OCI-LY3 (cell line): ENCODE data around the gene PALM3.
A peak's percentile ranks its signal among the peaks of the same experiment; 100 is the strongest.

Experiments
- H2AFZ ChIP-seq: fragments of 200-600, 300-600 bp; shearing (Covaris generic); 2 replicates; pipeline ENCODE4 v1.6.0; 2014; ENCODE audit warnings: antibody characterized with exemption, low read depth, low read length
- H3K27ac ChIP-seq: fragments of 200-600, 300-600 bp; sonication (generic); 2 replicates; pipeline ENCODE4 v1.5.1; 2014; ENCODE audit warnings: mild to moderate bottlenecking, low read length, moderate library complexity, mixed read lengths
- H3K27me3 ChIP-seq: fragments of 200-600, 300-600 bp; sonication (generic); 2 replicates; pipeline ENCODE4 v1.6.1; 2014; ENCODE audit warnings: low read depth, low read length, mixed read lengths
- H3K36me3 ChIP-seq: fragments of 200-600, 300-600 bp; sonication (generic); replicated peaks from 2 replicates; pipeline ENCODE3; 2014; ENCODE audit warnings: low read depth, low read length, mixed read lengths
- H3K4me1 ChIP-seq: fragments of 300-600, 200-600 bp; sonication (generic); 2 replicates; pipeline ENCODE4 v1.6.1; 2014; ENCODE audit warnings: low read length, mixed read lengths
- H3K4me2 ChIP-seq: fragments of 200-600, 300-600 bp; sonication (generic); 2 replicates; pipeline ENCODE4 v1.6.1; 2014; ENCODE audit warnings: low read length, mixed read lengths
- H3K4me3 ChIP-seq: fragments of 300-600, 200-600 bp; sonication (generic); 2 replicates; pipeline ENCODE4 v1.5.1; 2014; ENCODE audit warnings: antibody characterized with exemption, mild to moderate bottlenecking, low read length, moderate library complexity
- H3K79me2 ChIP-seq: fragments of 300-600, 200-600 bp; shearing (Covaris generic); 2 replicates; pipeline ENCODE4 v1.6.1; 2014; ENCODE audit warnings: mild to moderate bottlenecking, low read length, mixed read lengths
- H3K9ac ChIP-seq: fragments of 300-600, 200-600 bp; shearing (Covaris generic); 2 replicates; pipeline ENCODE4 v1.6.0; 2014; ENCODE audit warnings: mild to moderate bottlenecking, low read length, moderate library complexity
- H3K9me3 ChIP-seq: fragments of 200-600, 300-600 bp; shearing (Covaris generic); 2 replicates; pipeline ENCODE4 v1.6.1; 2014; ENCODE audit warnings: low read length, mixed read lengths; ENCODE audit not compliant: insufficient read depth
- H4K20me1 ChIP-seq: fragments of 200-600, 300-600 bp; sonication (generic); 2 replicates; pipeline ENCODE4 v1.6.1; 2016; ENCODE audit warnings: low read length, mixed read lengths; ENCODE audit not compliant: insufficient read depth
- CTCF ChIP-seq: fragments of 200-600, 300-600 bp; sonication (generic); IDR thresholded peaks from 2 replicates; pipeline ENCODE4 v1.5.1; 2014; ENCODE audit warnings: antibody characterized with exemption, low read length, low read depth
- EZH2phosphoT487 ChIP-seq: fragments of 200-600 bp; shearing (Covaris generic); IDR thresholded peaks from 2 replicates; pipeline ENCODE4 v1.6.1; 2018; ENCODE audit warnings: antibody characterized with exemption, mixed run types, low read depth

PALM3 gene

GRCh38 chr19:14102102-14102696 lies 40.3 kb upstream of the PALM3 start:
- no peak overlapping the region for H3K27ac ChIP-seq
- peaks cover 12% of the 10 kb centered on the region for H3K36me3 ChIP-seq
- no peak overlapping the region for H3K4me2 ChIP-seq
- H3K79me2 ChIP-seq = no peaks in the 10 kb centered on the region
- no peak overlapping the region for H2AFZ ChIP-seq
- H3K4me3 ChIP-seq = no peak overlapping the region
- TF ChIP-seq EZH2phosphoT487 (no peak), CTCF (no peak)
- H3K9me3 ChIP-seq = no peaks in the 10 kb centered on the region
- H3K9ac ChIP-seq = no peak overlapping the region
- no peaks in the 10 kb centered on the region for H3K27me3 ChIP-seq
- no peaks in the 10 kb centered on the region for H4K20me1 ChIP-seq
- no peaks in the 10 kb centered on the region for H3K4me1 ChIP-seq

- Histone ChIP-seq H2AFZ (no peak overlapping the region), H3K9me3 (no peaks in the 10 kb centered on the region), H3K79me2 (no peaks in the 10 kb centered on the region), H3K9ac (no peak overlapping the region), H3K4me3 (no peak overlapping the region), H3K4me1 (no peaks in the 10 kb centered on the region), H3K27me3 (no peaks in the 10 kb centered on the region), H3K27ac (no peak overlapping the region), H3K36me3 (peaks cover 12% of the 10 kb centered on the region), H4K20me1 (no peaks in the 10 kb centered on the region), H3K4me2 (no peak overlapping the region)
- TF ChIP-seq CTCF = no peak
- TF ChIP-seq EZH2phosphoT487 = no peak
Measured at GRCh38 chr19:14101003-14101545, 39.2 kb upstream of the PALM3 start.

- peaks cover 7% of the 10 kb centered on the region; the same call in 1 of the 2 replicates for H3K9me3 ChIP-seq
- H4K20me1 ChIP-seq = no peaks in the 10 kb centered on the region
- no peak overlapping the region for H3K4me2 ChIP-seq
- no peak overlapping the region for H3K4me3 ChIP-seq
- TF ChIP-seq CTCF = 0 out of 2 replicates have a peak, but pooled peaks have one; percentile 7
- no peak for TF ChIP-seq EZH2phosphoT487
- H3K27ac ChIP-seq = no peak overlapping the region
- H3K27me3 ChIP-seq = no peaks in the 10 kb centered on the region
- H3K9ac ChIP-seq = no peak overlapping the region
- H3K36me3 ChIP-seq = peaks cover 18% of the 10 kb centered on the region
- no peaks in the 10 kb centered on the region for H3K4me1 ChIP-seq
- no peak overlapping the region for H2AFZ ChIP-seq
- H3K79me2 ChIP-seq = no peaks in the 10 kb centered on the region
Measured at GRCh38 chr19:14097532-14098151, 35.8 kb upstream of the PALM3 start.

GRCh38 chr19:14096272-14096992 lies 34.6 kb upstream of the PALM3 start:
- no peak overlapping the region for H3K4me2 ChIP-seq

More at GRCh38 chr19:14096272-14096992, 34.6 kb upstream of the PALM3 start:
- no peak for TF ChIP-seq EZH2phosphoT487
- no peak for TF ChIP-seq CTCF
- no peaks in the 10 kb centered on the region for H3K79me2 ChIP-seq
- no peak overlapping the region for H3K27ac ChIP-seq
- H3K4me3 ChIP-seq = no peak overlapping the region
- peaks cover 6% of the 10 kb centered on the region for H3K4me1 ChIP-seq
- peaks cover 7% of the 10 kb centered on the region; the same call in 1 of the 2 replicates for H3K9me3 ChIP-seq
- H3K36me3 ChIP-seq = peaks cover 12% of the 10 kb centered on the region
- no peaks in the 10 kb centered on the region for H4K20me1 ChIP-seq
- H3K9ac ChIP-seq = no peak overlapping the region
- H3K27me3 ChIP-seq = no peaks in the 10 kb centered on the region
- H2AFZ ChIP-seq = no peak overlapping the region
